Measurements from ENCODE around the gene UTF1. TPM values are rescaled to one million over a fixed set of nuclear protein-coding genes. Genes with fewer than 3 reads are reported as not detected.
A peak's percentile ranks its signal among the peaks of the same experiment; 100 is the strongest.

UTF1 gene
- polyA plus RNA-seq, 3 donors: 0.14 to 0.48 (median 0.24) TPM

GRCh38 chr10:133196221-133196915 lies 33.6 kb upstream of the UTF1 start:
- WGBS (ENCODE audit: insufficient coverage): 86% methylated on average over 23 of the region's 24 CpGs
- no peaks in the 10 kb centered on the region for H3K27me3 ChIP-seq (ENCODE audit: control insufficient read depth in 2 of 2, insufficient read depth in 2 of 2, low read length in 2 of 2)
- H3K79me2 ChIP-seq (ENCODE audit: insufficient read depth, low read length): no peaks in the 10 kb centered on the region
- TF ChIP-seq, protein P1, sequence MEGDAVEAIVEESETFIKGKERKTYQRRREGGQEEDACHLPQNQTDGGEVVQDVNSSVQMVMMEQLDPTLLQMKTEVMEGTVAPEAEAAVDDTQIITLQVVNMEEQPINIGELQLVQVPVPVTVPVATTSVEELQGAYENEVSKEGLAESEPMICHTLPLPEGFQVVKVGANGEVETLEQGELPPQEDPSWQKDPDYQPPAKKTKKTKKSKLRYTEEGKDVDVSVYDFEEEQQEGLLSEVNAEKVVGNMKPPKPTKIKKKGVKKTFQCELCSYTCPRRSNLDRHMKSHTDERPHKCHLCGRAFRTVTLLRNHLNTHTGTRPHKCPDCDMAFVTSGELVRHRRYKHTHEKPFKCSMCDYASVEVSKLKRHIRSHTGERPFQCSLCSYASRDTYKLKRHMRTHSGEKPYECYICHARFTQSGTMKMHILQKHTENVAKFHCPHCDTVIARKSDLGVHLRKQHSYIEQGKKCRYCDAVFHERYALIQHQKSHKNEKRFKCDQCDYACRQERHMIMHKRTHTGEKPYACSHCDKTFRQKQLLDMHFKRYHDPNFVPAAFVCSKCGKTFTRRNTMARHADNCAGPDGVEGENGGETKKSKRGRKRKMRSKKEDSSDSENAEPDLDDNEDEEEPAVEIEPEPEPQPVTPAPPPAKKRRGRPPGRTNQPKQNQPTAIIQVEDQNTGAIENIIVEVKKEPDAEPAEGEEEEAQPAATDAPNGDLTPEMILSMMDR (IDR thresholded peaks at IDR 0.05): no peak
- peaks cover 4 to 22% (median 11%) of the 10 kb centered on the region in 3 donors for H3K27me3 Mint-ChIP-seq (ENCODE audit: low read depth in 3 of 3)
- no peak overlapping the region for H3K4me2 ChIP-seq (replicated peaks; ENCODE audit: extremely low read depth, low read length, poor library complexity, severe bottlenecking)
- H4K20me1 ChIP-seq (ENCODE audit: insufficient read depth, low read length): no peaks in the 10 kb centered on the region
- no peaks in the 10 kb centered on the region for H3K9me3 ChIP-seq (replicated peaks in 1 of 2; ENCODE audit: control insufficient read depth in 1 of 2, insufficient read depth in 1 of 2, low read length in 2 of 2)
- no peak overlapping the region for H2AFZ ChIP-seq (ENCODE audit: insufficient read depth, low read depth, low read length, poor library complexity, severe bottlenecking)
- H3K4me3 ChIP-seq (replicated peaks in 1 of 3; ENCODE audit: low read depth in 2 of 3, low read length in 3 of 3): no peak overlapping the region
- H3K36me3 Mint-ChIP-seq: no peaks in the 10 kb centered on the region
- H3K4me1 Mint-ChIP-seq: no peaks in the 10 kb centered on the region
- peak overlapping the region in 1 of 7 donors; percentile 57 for H3K27ac Mint-ChIP-seq
- H3K27ac ChIP-seq (ENCODE audit: low read depth in 1 of 2, low read length in 2 of 2): no peak overlapping the region
- H3K4me3 Mint-ChIP-seq: no peak overlapping the region
- no peak overlapping the region for H3K9ac ChIP-seq (ENCODE audit: insufficient read depth, low read length, poor library complexity, severe bottlenecking)
- no peak for DNase-seq
- no peaks in the 10 kb centered on the region for H3K36me3 ChIP-seq (replicated peaks in 1 of 2; ENCODE audit: control insufficient read depth in 1 of 2, insufficient read depth in 2 of 2, low read length in 2 of 2)
- intact Hi-C loops (cut with micrococcal nuclease): no loop called here
- H3K9me3 Mint-ChIP-seq: peaks cover 0 to 12% (median 5%) of the 10 kb centered on the region in 7 donors
- H3K4me1 ChIP-seq (ENCODE audit: control insufficient read depth in 1 of 2, insufficient read depth in 2 of 2, low read length in 2 of 2): no peaks in the 10 kb centered on the region

DNA sequence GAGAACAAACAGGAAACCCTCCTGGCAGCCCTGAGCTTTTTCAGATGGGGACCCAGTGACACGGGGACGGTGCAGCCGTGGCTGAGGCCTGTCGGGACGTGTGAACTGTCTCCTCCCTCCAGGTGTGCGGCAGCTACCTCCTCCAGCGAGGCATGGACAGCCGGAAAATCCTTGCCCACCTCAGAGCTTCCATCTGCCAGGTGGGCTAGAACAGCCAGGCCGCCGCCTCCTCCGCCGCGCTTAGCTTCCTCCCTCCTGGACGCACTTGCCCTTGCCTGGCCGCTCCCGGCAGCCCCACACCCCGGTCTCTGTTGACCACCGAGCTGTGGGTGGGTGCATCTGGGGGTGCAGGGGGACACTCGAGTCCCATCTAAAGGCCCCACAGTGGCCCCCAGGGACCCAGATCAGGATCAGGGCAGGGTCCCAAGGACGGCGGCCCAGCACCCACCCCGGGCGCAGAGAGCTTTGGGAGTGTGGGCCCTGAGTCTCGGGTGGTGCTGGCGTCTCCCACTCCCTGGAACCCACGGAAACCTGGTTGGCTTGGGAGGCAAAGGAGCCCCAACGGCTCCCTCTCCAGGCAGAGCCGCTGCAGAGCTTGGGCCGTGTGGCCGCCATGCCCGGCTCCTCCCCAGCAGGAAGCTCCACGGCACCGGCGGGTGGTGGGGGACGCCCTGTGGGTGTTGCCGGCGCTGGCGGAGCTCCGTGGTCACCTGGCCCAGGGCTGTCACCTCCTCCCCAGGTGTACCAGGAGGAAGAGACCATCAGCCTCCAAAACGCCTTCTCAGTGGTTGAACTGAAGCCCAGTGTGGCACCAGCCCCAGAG lies 32.9 kb upstream of the UTF1 start:
- Histone ChIP-seq H3K27me3 (ENCODE audit: control insufficient read depth in 2 of 2, insufficient read depth in 2 of 2, low read length in 2 of 2) (no peaks in the 10 kb centered on the region), H3K27ac (ENCODE audit: low read depth in 1 of 2, low read length in 2 of 2) (no peak overlapping the region), H3K9me3 (replicated peaks in 1 of 2; ENCODE audit: control insufficient read depth in 1 of 2, insufficient read depth in 1 of 2, low read length in 2 of 2) (no peaks in the 10 kb centered on the region), H3K9ac (ENCODE audit: insufficient read depth, low read length, poor library complexity, severe bottlenecking) (no peak overlapping the region), H3K4me2 (replicated peaks; ENCODE audit: extremely low read depth, low read length, poor library complexity, severe bottlenecking) (no peak overlapping the region), H3K4me1 (ENCODE audit: control insufficient read depth in 1 of 2, insufficient read depth in 2 of 2, low read length in 2 of 2) (no peaks in the 10 kb centered on the region), H4K20me1 (ENCODE audit: insufficient read depth, low read length) (no peaks in the 10 kb centered on the region), H3K36me3 (replicated peaks in 1 of 2; ENCODE audit: control insufficient read depth in 1 of 2, insufficient read depth in 2 of 2, low read length in 2 of 2) (no peaks in the 10 kb centered on the region), H3K79me2 (ENCODE audit: insufficient read depth, low read length) (no peaks in the 10 kb centered on the region), H2AFZ (ENCODE audit: insufficient read depth, low read depth, low read length, poor library complexity, severe bottlenecking) (no peak overlapping the region), H3K4me3 (replicated peaks in 1 of 3; ENCODE audit: low read depth in 2 of 3, low read length in 3 of 3) (no peak overlapping the region)
- TF ChIP-seq, protein P1 (IDR thresholded peaks at IDR 0.05): no peak
- Mint-ChIP-seq H3K4me3 (no peak overlapping the region), H3K9me3 (peaks cover 0 to 12% (median 3%) of the 10 kb centered on the region in 7 donors), H3K27me3 (ENCODE audit: low read depth in 3 of 3) (peaks cover 4 to 17% (median 11%) of the 10 kb centered on the region in 3 donors), H3K27ac (no peak overlapping the region), H3K36me3 (no peaks in the 10 kb centered on the region), H3K4me1 (no peaks in the 10 kb centered on the region)
- no peak for DNase-seq
- 90% methylated on average over 31 of the region's 40 CpGs for WGBS (ENCODE audit: insufficient coverage)
- intact Hi-C loops (cut with micrococcal nuclease): no loop called here

Measured in CD14-positive monocyte (primary cell).